Measurements from ENCODE around the gene ZDHHC11. TPM values are rescaled to one million over a fixed set of nuclear protein-coding genes. Genes with fewer than 3 reads are reported as not detected.
"Not testable (repeated sequence)": the region's sequence is repeated elsewhere in the genome, so short reads cannot be mapped to it uniquely, and the experiment has no call there.

ZDHHC11 gene
- total RNA-seq, 5 donors from 2014 or later (not counting 1 experiment from before 2014, with no cell fraction given), result 6.5 to 38.0 (median 11.6) TPM

GRCh38 chr5:854217-854616 lies 3.4 kb upstream of the ZDHHC11 start:
- Mint-ChIP-seq H3K9me3 (no peaks in the 10 kb centered on the region), H3K4me1 (peaks cover 0 to 4% (median 0%) of the 10 kb centered on the region in 3 donors), H3K27ac (no peak overlapping the region), H3K27me3 (peaks cover 6 to 13% of the 10 kb centered on the region in 2 donors), H3K4me3 (no peak overlapping the region), H3K36me3 (no peaks in the 10 kb centered on the region)
- no peak overlapping the region for H3K4me3 ChIP-seq (ENCODE audit: control insufficient read depth in 1 of 2, extremely low read depth in 1 of 2, low read length in 1 of 2)
- CTCF ChIA-PET, result no interaction called here
- H3K4me1 ChIP-seq (ENCODE audit: control insufficient read depth in 1 of 2, extremely low read depth in 1 of 2, insufficient read depth in 2 of 2, low read length in 2 of 2), result peaks cover 0 to 5% of the 10 kb centered on the region in 2 experiments
- H3K36me3 ChIP-seq (ENCODE audit: control insufficient read depth in 2 of 2, extremely low read depth in 1 of 2, insufficient read depth in 1 of 2, low read length in 1 of 2), result no peaks in the 10 kb centered on the region
- H3K27ac ChIP-seq (ENCODE audit: low read length), result no peak overlapping the region
- H3K9me3 ChIP-seq, result no peaks in the 10 kb centered on the region
- ATAC-seq (replicated peaks in 1 of 4), result no peak
- DNase-seq, result no peak
- POLR2A ChIA-PET, result interaction anchor here in 1 of 2 donors (0.7 kb wide), 1 partner anchor 51 kb away, joined by 3 read pairs; no protein-coding TSS in a partner anchor
- H3K27me3 ChIP-seq (replicated peaks in 1 of 2; ENCODE audit: control insufficient read depth in 2 of 2, extremely low read depth in 1 of 2, insufficient read depth in 2 of 2, low read length in 1 of 2), result peaks cover 0 to 30% of the 10 kb centered on the region in 2 experiments
- 86% methylated on average over 13 of the region's 13 CpGs for WGBS (ENCODE audit: insufficient coverage)

- CTCF ChIA-PET; ATAC-seq (replicated peaks in 1 of 4); H3K4me1 Mint-ChIP-seq; DNase-seq; H3K27ac Mint-ChIP-seq; H3K27ac ChIP-seq (ENCODE audit: low read length); H3K9me3 Mint-ChIP-seq; H3K36me3 Mint-ChIP-seq; H3K36me3 ChIP-seq (ENCODE audit: control insufficient read depth in 2 of 2, extremely low read depth in 1 of 2, insufficient read depth in 1 of 2, low read length in 1 of 2); H3K4me1 ChIP-seq (ENCODE audit: control insufficient read depth in 1 of 2, extremely low read depth in 1 of 2, insufficient read depth in 2 of 2, low read length in 2 of 2); H3K9me3 ChIP-seq; H3K4me3 ChIP-seq (ENCODE audit: control insufficient read depth in 1 of 2, extremely low read depth in 1 of 2, low read length in 1 of 2); H3K4me3 Mint-ChIP-seq; POLR2A ChIA-PET: not testable (repeated sequence)
- H3K27me3 Mint-ChIP-seq, result peaks cover 6 to 13% of the 10 kb centered on the region in 2 donors
- H3K27me3 ChIP-seq (replicated peaks in 1 of 2; ENCODE audit: control insufficient read depth in 2 of 2, extremely low read depth in 1 of 2, insufficient read depth in 2 of 2, low read length in 1 of 2), result peaks cover 0 to 36% of the 10 kb centered on the region in 2 experiments
- WGBS (ENCODE audit: insufficient coverage), result 85% methylated on average over 16 of the region's 18 CpGs
Observed at GRCh38 chr5:853416-854090, 2.8 kb upstream of the ZDHHC11 start.

GRCh38 chr5:852431-853401 lies 1.9 kb upstream of the ZDHHC11 start:
- ChIA-PET POLR2A (no interaction called here), CTCF (no interaction called here)
- Mint-ChIP-seq H3K4me1 (peaks cover 0 to 4% (median 0%) of the 10 kb centered on the region in 3 donors), H3K4me3 (no peak overlapping the region), H3K9me3 (no peaks in the 10 kb centered on the region), H3K36me3 (no peaks in the 10 kb centered on the region), H3K27me3 (peaks cover 6 to 13% of the 10 kb centered on the region in 2 donors), H3K27ac (no peak overlapping the region)
- H3K9me3 ChIP-seq, result no peaks in the 10 kb centered on the region
- no peak overlapping the region for H3K27ac ChIP-seq (ENCODE audit: low read length)
- DNase-seq, result no peak
- H3K4me3 ChIP-seq (ENCODE audit: control insufficient read depth in 1 of 2, extremely low read depth in 1 of 2, low read length in 1 of 2), result no peak overlapping the region
- H3K4me1 ChIP-seq (ENCODE audit: control insufficient read depth in 1 of 2, extremely low read depth in 1 of 2, insufficient read depth in 2 of 2, low read length in 2 of 2), result peaks cover 0 to 5% of the 10 kb centered on the region in 2 experiments
- H3K36me3 ChIP-seq (ENCODE audit: control insufficient read depth in 2 of 2, extremely low read depth in 1 of 2, insufficient read depth in 1 of 2, low read length in 1 of 2), result no peaks in the 10 kb centered on the region
- ATAC-seq (replicated peaks in 1 of 4), result no peak
- 93% methylated on average over 46 of the region's 55 CpGs for WGBS (ENCODE audit: insufficient coverage)
- H3K27me3 ChIP-seq (replicated peaks in 1 of 2; ENCODE audit: control insufficient read depth in 2 of 2, extremely low read depth in 1 of 2, insufficient read depth in 2 of 2, low read length in 1 of 2), result peaks cover 0 to 37% of the 10 kb centered on the region in 2 experiments

GRCh38 chr5:852018-852417 lies 1.2 kb upstream of the ZDHHC11 start:
- POLR2A ChIA-PET, result no interaction called here
- no peaks in the 10 kb centered on the region for H3K9me3 ChIP-seq
- H3K9me3 Mint-ChIP-seq, result no peaks in the 10 kb centered on the region
- peaks cover 0 to 37% of the 10 kb centered on the region in 2 experiments for H3K27me3 ChIP-seq (replicated peaks in 1 of 2; ENCODE audit: control insufficient read depth in 2 of 2, extremely low read depth in 1 of 2, insufficient read depth in 2 of 2, low read length in 1 of 2)
- H3K36me3 ChIP-seq (ENCODE audit: control insufficient read depth in 2 of 2, extremely low read depth in 1 of 2, insufficient read depth in 1 of 2, low read length in 1 of 2), result no peaks in the 10 kb centered on the region
- WGBS (ENCODE audit: insufficient coverage), result 57% methylated on average over 4 of the region's 5 CpGs
- no peak overlapping the region for H3K27ac ChIP-seq (ENCODE audit: low read length)
- H3K27me3 Mint-ChIP-seq, result peaks cover 6 to 13% of the 10 kb centered on the region in 2 donors
- peaks cover 0 to 5% of the 10 kb centered on the region in 2 experiments for H3K4me1 ChIP-seq (ENCODE audit: control insufficient read depth in 1 of 2, extremely low read depth in 1 of 2, insufficient read depth in 2 of 2, low read length in 2 of 2)
- peak overlapping the region in 1 of 2 donors; percentile 5 for H3K27ac Mint-ChIP-seq
- DNase-seq, result no peak
- no peaks in the 10 kb centered on the region for H3K36me3 Mint-ChIP-seq
- no peak for ATAC-seq (replicated peaks in 1 of 4)
- no peak overlapping the region for H3K4me3 ChIP-seq (ENCODE audit: control insufficient read depth in 1 of 2, extremely low read depth in 1 of 2, low read length in 1 of 2)
- H3K4me1 Mint-ChIP-seq, result peaks cover 0 to 4% (median 0%) of the 10 kb centered on the region in 3 donors
- CTCF ChIA-PET, result no interaction called here
- H3K4me3 Mint-ChIP-seq, result no peak overlapping the region

- Histone ChIP-seq H3K27ac (ENCODE audit: low read length) (no peak overlapping the region), H3K36me3 (ENCODE audit: control insufficient read depth in 2 of 2, extremely low read depth in 1 of 2, insufficient read depth in 1 of 2, low read length in 1 of 2) (no peaks in the 10 kb centered on the region), H3K27me3 (replicated peaks in 1 of 2; ENCODE audit: control insufficient read depth in 2 of 2, extremely low read depth in 1 of 2, insufficient read depth in 2 of 2, low read length in 1 of 2) (peaks cover 0 to 37% of the 10 kb centered on the region in 2 experiments), H3K9me3 (no peaks in the 10 kb centered on the region), H3K4me3 (ENCODE audit: control insufficient read depth in 1 of 2, extremely low read depth in 1 of 2, low read length in 1 of 2) (no peak overlapping the region), H3K4me1 (ENCODE audit: control insufficient read depth in 1 of 2, extremely low read depth in 1 of 2, insufficient read depth in 2 of 2, low read length in 2 of 2) (peaks cover 0 to 8% of the 10 kb centered on the region in 2 experiments)
- WGBS (ENCODE audit: insufficient coverage), result 90% methylated on average over 14 of the region's 16 CpGs
- Mint-ChIP-seq H3K27me3 (peaks cover 6 to 13% of the 10 kb centered on the region in 2 donors), H3K4me1 (peaks cover 4% of the 10 kb centered on the region in 3 donors), H3K4me3 (no peak overlapping the region), H3K36me3 (no peaks in the 10 kb centered on the region), H3K27ac (no peak overlapping the region), H3K9me3 (no peaks in the 10 kb centered on the region)
- ATAC-seq (replicated peaks in 1 of 4) (no peak), DNase-seq (no peak)
- ChIA-PET CTCF (no interaction called here), POLR2A (no interaction called here)
Observed at GRCh38 chr5:851553-851952, 767 bp upstream of the ZDHHC11 start.

- H3K4me3 ChIP-seq (ENCODE audit: control insufficient read depth in 1 of 2, extremely low read depth in 1 of 2, low read length in 1 of 2), result no peak overlapping the region
- Mint-ChIP-seq H3K4me3 (no peak overlapping the region), H3K27ac (no peak overlapping the region), H3K27me3 (peaks cover 6 to 13% of the 10 kb centered on the region in 2 donors), H3K4me1 (peaks cover 4 to 7% (median 6%) of the 10 kb centered on the region in 3 donors), H3K36me3 (no peaks in the 10 kb centered on the region), H3K9me3 (no peaks in the 10 kb centered on the region)
- CTCF ChIA-PET, result no interaction called here
- no peak overlapping the region for H3K27ac ChIP-seq (ENCODE audit: low read length)
- POLR2A ChIA-PET, result no interaction called here
- DNase-seq (no peak), ATAC-seq (replicated peaks in 1 of 4) (no peak)
- WGBS (ENCODE audit: insufficient coverage), result 80% methylated on average over 11 of the region's 19 CpGs
- H3K4me1 ChIP-seq (ENCODE audit: control insufficient read depth in 1 of 2, extremely low read depth in 1 of 2, insufficient read depth in 2 of 2, low read length in 2 of 2), result peaks cover 0 to 8% of the 10 kb centered on the region in 2 experiments
- no peaks in the 10 kb centered on the region for H3K36me3 ChIP-seq (ENCODE audit: control insufficient read depth in 2 of 2, extremely low read depth in 1 of 2, insufficient read depth in 1 of 2, low read length in 1 of 2)
- peaks cover 0 to 37% of the 10 kb centered on the region in 2 experiments for H3K27me3 ChIP-seq (replicated peaks in 1 of 2; ENCODE audit: control insufficient read depth in 2 of 2, extremely low read depth in 1 of 2, insufficient read depth in 2 of 2, low read length in 1 of 2)
- H3K9me3 ChIP-seq, result no peaks in the 10 kb centered on the region
Observed at GRCh38 chr5:851076-851475, 290 bp upstream of the ZDHHC11 start.
